HepG2 (cell line): ENCODE results near the gene HK3. TPM values are rescaled to one million over a fixed set of nuclear protein-coding genes. Genes with fewer than 3 reads are reported as not detected.

ENCODE experiments used
- ARNTL ChIP-seq: sonication (generic); formaldehyde crosslinking; IDR thresholded peaks from 2 replicates; pipeline ENCODE4 v1.4.0; 2020; ENCODE audit warnings: mild to moderate bottlenecking, missing genetic modification reagents
- CCDC6 ChIP-seq: sonication (generic); formaldehyde crosslinking; IDR thresholded peaks from 2 replicates; pipeline ENCODE4 v1.8.1; 2022; ENCODE audit warnings: mild to moderate bottlenecking, missing genetic modification reagents, moderate library complexity
- CEBPG ChIP-seq: IDR thresholded peaks from 2 replicates; pipeline ENCODE4 v1.6.1; 2016
- CHD2 ChIP-seq: IDR thresholded peaks from 2 replicates; pipeline ENCODE4 v1.6.1; 2011; ENCODE audit warnings: low read depth, low read length, improper control_type of control experiment
- FOXO4 ChIP-seq: sonication (generic); formaldehyde crosslinking; conservative IDR thresholded peaks from 2 replicates; pipeline ENCODE4 v1.8.1; 2023; ENCODE audit warnings: missing genetic modification reagents
- HMG20B ChIP-seq: conservative IDR thresholded peaks from 2 replicates; pipeline ENCODE4 v1.6.1; 2016; ENCODE audit warnings: missing genetic modification reagents, missing compliant biosample characterization
- HNRNPL ChIP-seq: fragments of 200-400 bp; formaldehyde crosslinking; IDR thresholded peaks from 2 replicates; pipeline ENCODE4 v1.6.1; 2017; ENCODE audit warnings: mild to moderate bottlenecking, low read depth, low read length
- HOMEZ ChIP-seq: IDR thresholded peaks from 2 replicates; pipeline ENCODE4 v1.6.1; 2016; ENCODE audit warnings: low read depth
- HOXA7 ChIP-seq: sonication (generic); formaldehyde crosslinking; IDR thresholded peaks from 2 replicates; pipeline ENCODE4 v1.8.1; 2022; ENCODE audit warnings: mild to moderate bottlenecking, missing genetic modification reagents, moderate library complexity
- JUND ChIP-seq: sonication (generic); formaldehyde crosslinking; IDR thresholded peaks from 2 replicates; pipeline ENCODE4 v1.8.0; 2022; ENCODE audit warnings: mild to moderate bottlenecking, missing genetic modification reagents
- KDM5B ChIP-seq: sonication (generic); formaldehyde crosslinking; IDR thresholded peaks from 2 replicates; pipeline ENCODE4 v1.4.0; 2020; ENCODE audit warnings: missing genetic modification reagents, mild to moderate bottlenecking, borderline replicate concordance
- KLF11 ChIP-seq: IDR thresholded peaks from 2 replicates; pipeline ENCODE4 v1.6.1; 2016; ENCODE audit warnings: missing compliant biosample characterization
- NFAT5 ChIP-seq: sonication (generic); formaldehyde crosslinking; IDR thresholded peaks from 2 replicates; pipeline ENCODE4 v1.4.0; 2020; ENCODE audit warnings: missing genetic modification reagents
- NFRKB ChIP-seq: fragments of 450-650 bp; IDR thresholded peaks from 2 replicates; pipeline ENCODE4 v1.6.1; 2017
- PTBP1 ChIP-seq: fragments of 200-400 bp; formaldehyde crosslinking; IDR thresholded peaks from 2 replicates; pipeline ENCODE4 v1.6.1; 2018; ENCODE audit warnings: low read length, low read depth; ENCODE audit not compliant: poor library complexity, severe bottlenecking
- SKI ChIP-seq: fragments of 450-650 bp; IDR thresholded peaks from one replicate; pipeline ENCODE4 v1.6.1; 2018; ENCODE audit warnings: mild to moderate bottlenecking; ENCODE audit not compliant: partially characterized antibody
- ZMYM4 ChIP-seq: sonication (generic); formaldehyde crosslinking; IDR thresholded peaks from 2 replicates; pipeline ENCODE4 v1.8.1; 2023; ENCODE audit warnings: mild to moderate bottlenecking, missing genetic modification reagents
- ZNF230 ChIP-seq: sonication (generic); formaldehyde crosslinking; IDR thresholded peaks from 2 replicates; pipeline ENCODE4 v1.4.0; 2020; ENCODE audit warnings: mild to moderate bottlenecking, missing genetic modification reagents
- ZNF24 ChIP-seq: fragments of 450-650 bp; IDR thresholded peaks from 2 replicates; pipeline ENCODE4 v1.6.1; 2017; ENCODE audit warnings: antibody characterized with exemption, mild to moderate bottlenecking
- ZNF672 ChIP-seq: sonication (generic); formaldehyde crosslinking; IDR thresholded peaks from 2 replicates; pipeline ENCODE4 v1.8.1; 2022; ENCODE audit warnings: missing genetic modification reagents
- ZNF746 ChIP-seq: sonication (generic); formaldehyde crosslinking; IDR thresholded peaks from 2 replicates; pipeline ENCODE4 v1.8.0; 2022; ENCODE audit warnings: mild to moderate bottlenecking, missing genetic modification reagents
- ZNF770 ChIP-seq: sonication (generic); formaldehyde crosslinking; IDR thresholded peaks from 2 replicates; pipeline ENCODE4 v1.5.0; 2020; ENCODE audit warnings: mild to moderate bottlenecking, missing genetic modification reagents
- ZNF878 ChIP-seq: sonication (generic); formaldehyde crosslinking; IDR thresholded peaks from 2 replicates; pipeline ENCODE4 v1.8.1; 2023; ENCODE audit warnings: mild to moderate bottlenecking, missing genetic modification reagents, moderate library complexity
- polyA plus RNA-seq, 8 experiments: library from polyadenylated mRNA; depleted of rRNA in 3 of 8; stranded (reverse) in 7 of 8; unstranded in 1 of 8; fragments of >200 nt; fragmentation: Illumina TruSeq in 4 of 8; extraction: Trizol in 4 of 8; gene quantifications; 2 replicates each; pipeline versions ENCODE4 v1.2.1 to v1.2.3, GENCODE V29; 2011 to 2016; ENCODE audit warnings: low read depth in 4 of 8, missing spikeins in 1 of 8, mixed read lengths in 1 of 8; ENCODE audit not compliant: insufficient read depth in 1 of 8
- total RNA-seq, 5 experiments: library from RNA; depleted of rRNA; stranded (reverse); fragments of >200 nt; fragmentation: Illumina TruSeq; extraction: Trizol; gene quantifications; 2 replicates each; pipeline ENCODE4 v1.2.3, GENCODE V29; 2016; ENCODE audit warnings: low read depth in 1 of 5

HK3 gene
- total and polyA plus RNA-seq, 2 of the 13 experiments (the other 11 are each of a cell fraction or from before 2014, with no cell fraction given), result not detected

GRCh38 chr5:176837707-176838115 is 61.4 kb downstream of the HK3 start (continued):
- peak; percentile 91 for TF ChIP-seq ZNF770
- TF ChIP-seq ZNF672 (CRISPR knock-in tag), result peak; percentile 99
- TF ChIP-seq NFAT5 (CRISPR knock-in tag), result peak; percentile 100
- TF ChIP-seq ZNF230, result peak; percentile 100
- peak; percentile 80 for TF ChIP-seq CEBPG
- peak; percentile 100 for TF ChIP-seq KDM5B (CRISPR knock-in tag)
- peak; percentile 99 for TF ChIP-seq ARNTL
- TF ChIP-seq KLF11 (CRISPR knock-in tag), result peak; percentile 100
- TF ChIP-seq FOXO4 (CRISPR knock-in tag), result peak; percentile 100
- peak; percentile 99 for TF ChIP-seq ZNF746 (CRISPR knock-in tag)
- TF ChIP-seq SKI, result no peak
- TF ChIP-seq PTBP1, result no peak
- TF ChIP-seq ZNF878 (CRISPR knock-in tag), result peak; percentile 100
- peak; percentile 100 for TF ChIP-seq CCDC6 (CRISPR knock-in tag)
- TF ChIP-seq CHD2, result no peak
- TF ChIP-seq ZMYM4 (CRISPR knock-in tag), result peak; percentile 99
- peak; percentile 99 for TF ChIP-seq HMG20B (CRISPR knock-in tag)
- peak; percentile 100 for TF ChIP-seq HOXA7 (CRISPR knock-in tag)
- no peak for TF ChIP-seq NFRKB
- peak; percentile 77; the same call in 1 of the 2 replicates for TF ChIP-seq HNRNPL
- peak; percentile 98 for TF ChIP-seq HOMEZ (CRISPR knock-in tag)
- TF ChIP-seq ZNF24, result no peak
- TF ChIP-seq JUND (CRISPR knock-in tag), result peak; percentile 95
